ENCODE data around the gene SPDYE9.
"Not testable (repeated sequence)": the region's sequence is repeated elsewhere in the genome, so short reads cannot be mapped to it uniquely, and the experiment has no call there.

Gene SPDYE9, protein sequence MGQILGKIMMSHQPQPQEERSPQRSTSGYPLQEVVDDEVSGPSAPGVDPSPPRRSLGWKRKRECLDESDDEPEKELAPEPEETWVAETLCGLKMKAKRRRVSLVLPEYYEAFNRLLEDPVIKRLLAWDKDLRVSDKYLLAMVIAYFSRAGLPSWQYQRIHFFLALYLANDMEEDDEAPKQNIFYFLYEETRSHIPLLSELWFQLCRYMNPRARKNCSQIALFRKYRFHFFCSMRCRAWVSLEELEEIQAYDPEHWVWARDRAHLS

GRCh38 chr7:73085938-73086337, at the start of gene SPDYE9:
Gene SPDYE9, minus strand, starts transcription at chr7:73086038. Its CDS starts 1,800 bp downstream, at chr7:73084238.
- not testable (repeated sequence) for DNase-seq (ENCODE audit: low read depth in 2 of 2)

- not testable (repeated sequence) for DNase-seq (ENCODE audit: low read depth in 2 of 2)
These were observed 49.0 kb upstream of the SPDYE9 start for GRCh38 chr7:73134866-73135265.

DNA sequence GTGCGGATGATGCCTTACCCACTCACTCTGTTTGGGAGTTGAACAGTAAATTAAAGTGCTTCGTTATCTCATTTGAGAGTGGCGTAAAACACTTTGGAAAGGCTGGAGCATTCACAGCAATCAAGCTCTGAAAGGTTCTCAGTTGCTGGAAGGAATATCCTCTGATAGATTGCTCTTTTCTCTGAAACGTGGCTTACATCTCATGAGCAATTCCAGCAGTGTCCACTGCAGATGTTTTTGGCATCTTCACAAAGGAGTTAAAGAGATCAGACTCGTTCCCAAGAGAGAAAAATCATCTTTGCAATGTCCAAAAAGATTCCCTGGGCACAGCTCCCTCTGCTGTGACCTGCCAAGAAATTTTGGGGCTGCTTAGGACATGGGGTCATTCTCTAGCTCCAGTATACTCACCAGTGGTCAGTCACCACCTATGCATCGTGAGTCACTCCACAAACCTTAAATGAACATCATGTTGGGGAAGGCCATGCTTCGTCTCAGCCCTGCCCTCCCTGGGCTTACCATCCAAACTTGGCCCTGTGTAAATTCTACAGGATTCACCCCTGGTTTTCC, 46.9 kb upstream of the SPDYE9 start:
- not testable (repeated sequence) for DNase-seq (ENCODE audit: low read depth in 2 of 2)

- DNase-seq (ENCODE audit: low read depth in 2 of 2) = not testable (repeated sequence)
These were observed 44.8 kb upstream of the SPDYE9 start for GRCh38 chr7:73130612-73131011.

GRCh38 chr7:73124126-73124525, 38.3 kb upstream of the SPDYE9 start:
- DNase-seq (ENCODE audit: low read depth in 2 of 2) = not testable (repeated sequence)

DNA sequence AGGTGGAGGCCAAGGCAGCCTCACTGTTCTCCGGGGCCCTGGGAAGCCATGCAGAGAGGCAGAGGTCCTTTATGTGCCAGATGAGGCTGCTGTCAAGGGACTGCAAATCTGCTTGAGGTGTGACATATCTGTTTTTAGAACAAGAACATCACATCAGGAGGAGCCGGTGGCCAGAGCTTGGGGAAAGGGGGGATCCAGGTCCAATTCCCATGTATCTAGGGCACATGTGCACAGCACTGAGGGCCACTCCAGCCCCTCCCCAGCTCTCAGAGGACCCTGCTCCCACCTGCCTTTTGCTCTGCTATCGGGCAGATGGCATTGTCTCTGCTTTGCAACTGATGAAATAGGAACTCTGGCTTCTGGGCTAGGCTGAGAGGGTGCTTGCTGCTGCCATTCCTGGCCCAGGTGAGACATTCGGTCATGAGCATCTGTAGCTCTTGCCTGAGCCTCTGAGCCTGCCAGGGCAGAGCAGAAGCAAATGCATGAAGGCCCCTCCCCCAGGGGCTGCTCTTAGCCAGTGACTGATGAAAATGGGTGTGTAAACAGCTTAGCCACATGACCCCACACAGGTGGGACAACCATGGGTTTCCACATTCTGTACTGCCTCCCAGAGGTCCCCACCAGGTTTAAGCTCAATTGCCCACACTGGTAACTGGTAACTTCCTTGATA, 37.1 kb upstream of the SPDYE9 start:
- DNase-seq (ENCODE audit: low read depth in 2 of 2) = not testable (repeated sequence)

DNA sequence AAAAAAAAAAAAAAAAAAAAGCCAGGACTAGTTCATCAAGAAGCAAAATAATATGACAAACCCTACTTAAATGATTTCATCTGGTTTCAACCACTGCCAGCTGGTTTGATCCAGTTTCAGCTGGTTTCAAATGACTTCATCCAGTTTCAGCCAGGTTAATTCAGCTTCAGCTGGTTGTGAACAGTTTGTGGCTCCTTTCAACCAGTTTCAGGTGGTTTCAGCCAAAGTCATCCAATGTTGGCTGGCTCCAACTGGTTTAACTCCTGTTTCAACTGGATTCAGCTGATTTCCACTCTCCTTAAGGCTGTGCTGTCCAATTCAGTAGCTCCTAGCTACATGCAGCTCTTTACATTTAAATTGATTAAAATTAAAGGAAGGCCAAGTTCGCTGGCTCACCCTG, 32.3 kb upstream of the SPDYE9 start:
- not testable (repeated sequence) for DNase-seq (ENCODE audit: low read depth in 2 of 2)

DNA sequence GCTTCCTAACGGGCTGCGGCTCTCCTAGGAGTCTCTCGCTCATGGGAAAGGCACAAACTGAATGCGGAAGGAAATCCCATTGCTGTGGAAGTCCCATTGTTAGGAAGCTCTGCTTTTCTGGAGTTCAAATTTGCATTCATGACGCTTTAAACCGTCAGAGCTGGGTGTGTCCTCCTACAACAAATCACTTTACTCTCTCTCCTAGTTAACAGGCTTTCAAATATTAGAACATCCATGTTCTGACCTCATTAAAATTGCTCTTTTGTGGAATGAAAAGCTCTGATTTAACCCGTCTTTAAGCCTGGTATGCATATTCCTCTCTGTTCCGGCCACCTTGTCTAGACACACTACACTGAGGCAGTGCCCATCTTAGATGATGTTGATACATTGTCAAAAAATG, 28.0 kb downstream of the SPDYE9 start, which contains the start of gene SPDYE11:
Gene SPDYE11, minus strand, starts transcription at position 101 of the 400 bp plus-strand sequence. CDS start 1,800 bp downstream, outside the sequence.
- not testable (repeated sequence) for DNase-seq (ENCODE audit: low read depth in 2 of 2)

DNA sequence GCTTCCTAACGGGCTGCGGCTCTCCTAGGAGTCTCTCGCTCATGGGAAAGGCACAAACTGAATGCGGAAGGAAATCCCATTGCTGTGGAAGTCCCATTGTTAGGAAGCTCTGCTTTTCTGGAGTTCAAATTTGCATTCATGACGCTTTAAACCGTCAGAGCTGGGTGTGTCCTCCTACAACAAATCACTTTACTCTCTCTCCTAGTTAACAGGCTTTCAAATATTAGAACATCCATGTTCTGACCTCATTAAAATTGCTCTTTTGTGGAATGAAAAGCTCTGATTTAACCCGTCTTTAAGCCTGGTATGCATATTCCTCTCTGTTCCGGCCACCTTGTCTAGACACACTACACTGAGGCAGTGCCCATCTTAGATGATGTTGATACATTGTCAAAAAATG, 56.2 kb downstream of the SPDYE9 start, which contains the start of gene SPDYE8:
Gene SPDYE8, minus strand, starts transcription at position 101 of the 400 bp plus-strand sequence. CDS start 1,800 bp downstream, outside the sequence.
- DNase-seq (ENCODE audit: low read depth in 2 of 2) = not testable (repeated sequence)

Measured in stimulated activated CD8-positive, alpha-beta memory T cell treated with anti-CD3 and anti-CD28 coated beads, Interleukin-15, amount 100 ng/mL, for 4 hours (primary cell).